Common myeloid progenitor, CD34-positive (primary cell): ENCODE results near the gene BICC1.

Experiments used
- CTCF ChIA-PET: fragments of 350-600 bp; sonication (Branson Sonifier 250); formaldehyde crosslinking; loops from one replicate; lab custom pipeline; 2021; ENCODE audit warnings: antibody characterized with exemption; lab: Charles Lee
- POLR2A ChIA-PET: fragments of 350-600 bp; sonication (Branson Sonifier 250); formaldehyde crosslinking; loops from one replicate; lab custom pipeline; 2021; ENCODE audit warnings: antibody characterized with exemption; lab: Charles Lee
- DNase-seq, 3 donors: peaks; one replicate each; pipeline versions ENCODE4 v3.0.0 to v3.0.0-alpha.2; 2013
- H3K27ac ChIP-seq, 2 experiments: 1 replicate in 1 of 2; 2 replicates in 1 of 2; pipeline ENCODE4 v1.7.0; 2013; ENCODE audit warnings: inconsistent platforms in 2 of 2, low read length in 2 of 2, mild to moderate bottlenecking in 2 of 2, low read depth in 1 of 2, moderate library complexity in 1 of 2; ENCODE audit not compliant: severe bottlenecking in 2 of 2, insufficient read depth in 1 of 2, poor library complexity in 1 of 2
- H3K27me3 ChIP-seq, 5 experiments: replicated peaks in 2 of 5; 1 replicate in 3 of 5; 2 replicates in 2 of 5; pipeline versions ENCODE4 v1.6.1 to v1.7.0; 2013; ENCODE audit warnings: low read length in 4 of 5, mild to moderate bottlenecking in 2 of 5, moderate library complexity in 2 of 5, inconsistent platforms in 1 of 5; ENCODE audit not compliant: insufficient read depth in 5 of 5, control insufficient read depth in 4 of 5
- H3K36me3 ChIP-seq, 4 experiments: 1 replicate in 2 of 4; 2 replicates in 2 of 4; pipeline versions ENCODE4 v1.6.1 to v1.7.0; 2013; ENCODE audit warnings: low read length in 3 of 4, control low read depth in 1 of 4, mild to moderate bottlenecking in 1 of 4; ENCODE audit not compliant: control insufficient read depth in 4 of 4, insufficient read depth in 4 of 4
- H3K4me1 ChIP-seq, 4 experiments: 1 replicate in 3 of 4; 2 replicates in 1 of 4; pipeline versions ENCODE4 v1.6.1 to v1.7.1; 2013; ENCODE audit warnings: low read length in 3 of 4, mild to moderate bottlenecking in 3 of 4, control low read depth in 1 of 4, inconsistent platforms in 1 of 4, moderate library complexity in 1 of 4; ENCODE audit not compliant: control insufficient read depth in 4 of 4, insufficient read depth in 4 of 4; ENCODE audit errors: control extremely low read depth in 1 of 4
- H3K4me3 ChIP-seq, 7 experiments: 1 replicate in 4 of 7; 2 replicates in 3 of 7; pipeline versions ENCODE4 v1.5.1 to v1.7.0; 2013; ENCODE audit warnings: mild to moderate bottlenecking in 7 of 7, low read length in 6 of 7, moderate library complexity in 6 of 7, inconsistent platforms in 2 of 7, low read depth in 2 of 7, control low read depth in 1 of 7; ENCODE audit not compliant: insufficient read depth in 4 of 7, control insufficient read depth in 1 of 7; ENCODE audit errors: extremely low read depth in 1 of 7
- H3K9me3 ChIP-seq, 5 experiments: 1 replicate in 4 of 5; 2 replicates in 1 of 5; pipeline versions ENCODE4 v1.6.1 to v1.7.1; 2013; ENCODE audit warnings: low read length in 4 of 5, mild to moderate bottlenecking in 2 of 5, inconsistent platforms in 1 of 5, low read depth in 1 of 5, moderate library complexity in 1 of 5; ENCODE audit not compliant: control insufficient read depth in 4 of 5, insufficient read depth in 2 of 5; ENCODE audit errors: control extremely low read depth in 1 of 5
- WGBS: methylation state at CpG from one replicate; pipeline ENCODE4 v1.1.5; 2013; ENCODE audit not compliant: insufficient coverage; 5-methylcytosine and 5-hydroxymethylcytosine counted together

BICC1 gene

DNA sequence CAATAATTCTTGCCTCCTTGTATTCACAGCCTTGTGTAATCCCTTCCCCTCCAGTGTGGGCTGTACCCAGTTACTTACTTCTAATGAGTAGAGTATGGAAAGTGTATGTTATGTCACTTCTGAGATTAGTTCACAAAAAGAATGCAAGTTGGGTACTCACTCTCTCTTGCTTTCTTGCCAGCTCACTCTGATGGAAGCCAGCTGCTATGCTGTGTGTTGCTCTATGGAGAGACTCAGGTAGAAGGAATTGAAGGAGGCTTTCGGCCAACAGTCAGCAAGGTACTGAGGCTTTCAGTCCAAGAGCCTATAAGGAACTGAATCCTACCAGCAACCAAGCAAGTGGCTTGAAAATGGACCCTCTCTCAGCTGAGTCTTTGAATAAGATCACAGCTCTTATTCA, 9.7 kb upstream of the BICC1 start:
- Histone ChIP-seq H3K27me3 (peaks cover 0 to 6% (median 2%) of the 10 kb centered on the region in 5 experiments), H3K4me3 (no peak overlapping the region), H3K27ac (no peak overlapping the region), H3K36me3 (no peaks in the 10 kb centered on the region), H3K9me3 (no peaks in the 10 kb centered on the region), H3K4me1 (no peaks in the 10 kb centered on the region)
- CTCF ChIA-PET: no interaction called here
- POLR2A ChIA-PET: no interaction called here
- WGBS: no CpG with 5 or more reads among the region's 1 CpG
- DNase-seq: no peak

DNA sequence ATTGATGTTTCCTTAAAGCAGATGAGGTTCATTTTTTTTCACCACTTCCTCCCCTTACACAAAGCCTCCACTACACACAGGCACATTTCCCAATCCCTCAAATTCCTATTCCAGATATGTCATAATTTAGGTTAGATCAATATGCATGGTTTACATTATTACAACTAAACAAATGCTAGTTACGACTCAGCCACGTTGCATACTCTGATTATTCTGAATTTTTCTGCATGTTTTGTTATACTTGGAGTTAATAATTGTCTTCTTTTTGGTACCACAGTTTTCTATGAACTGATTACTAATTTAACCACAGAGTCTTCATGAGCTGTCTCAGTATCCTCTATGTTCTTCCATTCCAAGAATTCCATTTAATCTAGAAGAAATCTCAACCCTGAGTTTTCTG, 4.4 kb upstream of the BICC1 start:
- H3K9me3 ChIP-seq: no peaks in the 10 kb centered on the region
- no peak overlapping the region for H3K27ac ChIP-seq
- POLR2A ChIA-PET: no interaction called here
- DNase-seq: no peak
- H3K27me3 ChIP-seq: peaks cover 0 to 26% (median 4%) of the 10 kb centered on the region in 5 experiments
- no CpG with 5 or more reads among the region's 2 CpGs for WGBS
- H3K4me3 ChIP-seq: no peak overlapping the region
- H3K36me3 ChIP-seq: no peaks in the 10 kb centered on the region
- CTCF ChIA-PET: interaction anchor here (0.6 kb wide), 1 partner anchor 505 kb away, joined by 3 read pairs; no protein-coding TSS in a partner anchor
- H3K4me1 ChIP-seq: peaks cover 0 to 14% (median 12%) of the 10 kb centered on the region in 4 experiments

DNA sequence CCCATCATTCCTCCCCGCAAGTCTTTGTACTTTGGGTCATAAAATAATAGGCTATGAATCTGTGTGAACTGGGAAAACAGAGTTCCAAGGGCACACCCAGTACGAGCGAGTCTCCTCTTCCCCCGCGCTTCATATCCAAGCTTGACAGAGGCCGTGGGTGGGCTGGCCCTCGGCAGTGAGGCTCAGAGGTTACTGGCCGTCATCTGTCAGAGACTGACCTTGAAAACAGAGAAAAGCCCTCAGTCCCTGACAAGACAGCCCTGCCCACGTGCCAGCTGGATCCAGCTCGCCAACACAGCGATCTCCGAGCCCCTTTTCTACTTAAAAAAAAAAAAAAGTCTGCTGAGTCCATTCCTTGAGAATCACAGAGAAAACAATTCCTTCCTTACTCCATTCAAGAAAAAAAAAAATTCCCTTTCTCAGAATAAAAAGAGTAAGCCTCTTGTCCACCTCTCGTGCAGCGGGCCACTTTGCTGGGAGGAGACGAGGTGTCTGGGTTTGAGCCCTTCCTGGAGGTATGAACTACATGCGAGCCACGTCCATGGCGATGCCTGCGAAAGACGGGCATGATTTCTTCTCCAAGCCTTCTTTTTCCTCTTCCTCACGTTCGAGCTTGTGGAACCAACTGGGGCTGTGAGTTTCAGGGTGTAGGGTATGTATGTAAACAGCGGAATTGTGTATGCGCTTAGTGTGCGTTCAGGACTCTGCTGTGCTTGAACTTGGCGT, 744 bp upstream of the BICC1 start:
- ChIA-PET POLR2A (no interaction called here), CTCF (no interaction called here)
- Histone ChIP-seq H3K4me1 (peaks cover 3 to 25% (median 19%) of the 10 kb centered on the region in 4 experiments), H3K9me3 (no peaks in the 10 kb centered on the region), H3K36me3 (no peaks in the 10 kb centered on the region), H3K27ac (no peak overlapping the region), H3K27me3 (peaks cover 0 to 44% (median 4%) of the 10 kb centered on the region in 5 experiments), H3K4me3 (peak overlapping the region in 6 of 7 experiments; percentile 71 to 88 (median 79))
- DNase-seq: peak in 1 of 3 donors; percentile 11
- 13% methylated on average over 18 of the region's 26 CpGs for WGBS

DNA sequence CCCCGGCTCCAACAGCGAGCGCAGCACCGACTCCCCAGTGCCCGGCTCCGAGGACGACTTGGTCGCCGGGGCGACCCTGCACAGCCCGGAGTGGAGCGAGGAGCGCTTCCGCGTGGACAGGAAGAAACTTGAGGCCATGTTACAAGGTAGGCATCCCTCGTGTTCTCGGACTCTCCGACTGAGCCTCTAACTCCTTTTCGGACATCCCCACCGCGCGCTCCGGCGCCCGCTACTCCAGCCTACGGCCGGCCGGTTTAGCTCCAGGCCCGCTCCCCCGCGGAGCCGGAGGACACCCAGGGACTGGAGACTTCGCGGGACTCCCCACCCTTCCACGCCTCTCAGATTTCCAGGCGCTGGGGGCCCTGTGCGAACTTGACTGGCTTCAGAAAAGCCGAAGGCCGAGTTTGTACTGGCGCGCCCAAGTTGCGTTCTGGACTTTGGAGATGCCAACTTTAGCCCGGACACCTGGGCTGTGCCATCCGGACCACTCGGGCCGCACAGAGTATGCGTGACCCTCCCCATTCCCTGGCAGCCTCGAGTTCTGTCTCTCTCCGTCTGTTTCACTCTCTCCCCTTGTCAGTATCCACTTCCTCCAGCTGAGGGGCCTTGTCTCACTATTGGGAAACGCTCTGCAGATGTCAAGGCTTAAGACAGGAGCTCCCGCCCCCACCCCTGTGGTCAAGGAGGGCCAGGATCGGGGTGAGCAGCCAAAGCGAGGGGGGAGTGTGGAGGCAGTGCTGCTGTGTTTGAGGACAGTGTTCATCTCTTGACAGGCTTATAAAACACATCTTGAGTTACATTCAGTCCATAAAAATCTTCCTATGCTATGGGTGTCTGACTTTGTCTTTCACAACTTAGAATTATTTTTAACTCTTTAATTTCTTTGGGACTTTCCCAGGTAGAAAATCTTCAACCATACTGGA, 777 bp downstream of the BICC1 start:
- Histone ChIP-seq H3K27me3 (peaks cover 0 to 45% (median 4%) of the 10 kb centered on the region in 5 experiments), H3K4me1 (peaks cover 3 to 25% (median 19%) of the 10 kb centered on the region in 4 experiments), H3K9me3 (no peaks in the 10 kb centered on the region), H3K36me3 (no peaks in the 10 kb centered on the region), H3K4me3 (peak overlapping the region; percentile 60 to 88 (median 75)), H3K27ac (peak overlapping the region in 1 of 2 experiments; percentile 22)
- WGBS: under 1% methylated on average over 48 of the region's 53 CpGs
- ChIA-PET CTCF (no interaction called here), POLR2A (no interaction called here)
- peak in 2 of 3 donors; percentile 38 to 70 for DNase-seq

DNA sequence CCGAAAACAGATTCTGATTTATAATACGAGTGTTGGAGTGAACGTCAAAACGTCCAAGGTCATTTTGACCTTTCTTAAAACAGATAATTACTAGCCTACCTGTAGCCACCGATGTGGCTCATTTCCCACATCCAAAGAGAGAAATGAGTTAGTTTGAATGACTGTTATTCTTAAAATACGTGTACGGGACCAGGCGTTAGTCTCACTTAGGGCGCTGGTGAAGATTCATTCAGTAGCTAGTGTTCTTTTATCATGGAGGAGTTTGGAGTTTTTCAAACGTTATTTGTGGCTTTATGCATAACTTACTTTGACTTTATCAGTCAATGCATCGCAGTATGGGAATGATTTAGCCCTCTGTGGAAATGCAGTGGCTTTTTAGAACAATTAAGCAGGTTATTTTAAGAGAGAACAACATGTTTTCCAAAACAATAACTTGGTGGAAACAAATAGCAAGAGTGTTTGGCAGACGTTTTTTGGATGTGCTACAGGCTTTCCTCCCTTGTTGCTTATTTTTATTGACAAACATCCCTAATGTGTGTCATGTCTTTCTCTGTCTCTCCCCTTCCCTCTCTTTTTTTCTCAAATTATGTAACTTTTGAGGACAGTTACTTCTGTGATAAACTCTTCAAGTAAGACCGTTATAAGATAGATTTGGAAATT, 1.6 kb downstream of the BICC1 start:
- Histone ChIP-seq H3K27ac (no peak overlapping the region), H3K9me3 (no peaks in the 10 kb centered on the region), H3K36me3 (no peaks in the 10 kb centered on the region), H3K27me3 (peaks cover 0 to 43% (median 4%) of the 10 kb centered on the region in 5 experiments), H3K4me3 (peak overlapping the region in 4 of 7 experiments; percentile 73 to 88 (median 79)), H3K4me1 (peaks cover 3 to 25% (median 19%) of the 10 kb centered on the region in 4 experiments)
- POLR2A ChIA-PET: no interaction called here
- CTCF ChIA-PET: interaction anchor here (1.3 kb wide), 1 partner anchor 245 kb away, joined by 5 read pairs; no protein-coding TSS in a partner anchor
- 30% methylated on average over 8 of the region's 13 CpGs for WGBS
- DNase-seq: no peak

DNA sequence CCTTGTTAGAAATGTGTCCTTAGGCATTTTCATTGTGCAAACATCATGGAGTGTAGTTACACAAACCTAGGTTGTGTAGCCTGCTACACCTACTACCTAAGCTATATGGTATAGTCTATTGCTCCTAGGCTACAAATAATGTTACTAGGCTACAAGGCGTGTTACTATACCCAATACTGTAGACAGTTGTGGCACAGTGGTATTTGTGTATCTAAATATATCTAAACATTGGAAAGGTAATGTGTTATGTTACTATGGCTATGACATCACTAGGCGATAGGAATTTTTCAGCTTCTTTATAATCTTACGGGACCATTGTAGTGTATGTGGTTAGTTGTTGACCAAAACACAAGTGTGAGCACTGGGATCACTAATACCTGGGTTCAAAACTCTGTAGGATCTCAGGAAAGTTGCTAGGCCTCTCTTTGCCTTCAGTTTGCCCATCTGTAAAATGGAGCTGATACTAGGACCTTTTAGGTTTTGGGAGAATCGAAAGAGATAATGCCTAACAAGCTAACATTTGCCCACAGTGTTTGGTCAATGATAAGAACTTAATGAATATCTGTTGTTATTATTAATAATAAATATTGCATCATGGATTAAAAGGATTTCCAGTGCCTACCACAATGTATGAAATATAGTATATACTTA, 2.7 kb downstream of the BICC1 start:
- DNase-seq: no peak
- no peaks in the 10 kb centered on the region for H3K9me3 ChIP-seq
- WGBS: 95% methylated on average over 2 of the region's 4 CpGs
- H3K4me3 ChIP-seq: no peak overlapping the region
- peaks cover 0 to 34% (median 4%) of the 10 kb centered on the region in 5 experiments for H3K27me3 ChIP-seq
- H3K4me1 ChIP-seq: peaks cover 3 to 25% (median 19%) of the 10 kb centered on the region in 4 experiments
- ChIA-PET POLR2A (no interaction called here), CTCF (interaction anchor here (1.3 kb wide), 1 partner anchor 244 kb away, joined by 5 read pairs; no protein-coding TSS in a partner anchor)
- H3K36me3 ChIP-seq: no peaks in the 10 kb centered on the region
- H3K27ac ChIP-seq: no peak overlapping the region
